ENCODE data around the gene STK10.

STK10 gene

GRCh38 chr5:172141949-172142319, 46.1 kb downstream of the STK10 start:
- peaks cover 10% of the 10 kb centered on the region for H3K4me1 ChIP-seq (ENCODE audit: control insufficient read depth, low read length)
- H3K9me3 ChIP-seq (ENCODE audit: control insufficient read depth, insufficient read depth, low read length) = peaks cover 3% of the 10 kb centered on the region; the same call in 1 of the 2 replicates
- no peak overlapping the region for H3K4me2 ChIP-seq (ENCODE audit: low read length)
- H3K27me3 ChIP-seq (ENCODE audit: control insufficient read depth, low read length) = no peaks in the 10 kb centered on the region
- TF ChIP-seq EZH2phosphoT487 (IDR thresholded peaks at IDR 0.05; ENCODE audit: borderline replicate concordance, low read length) (no peak), CTCF (IDR thresholded peaks at IDR 0.05; ENCODE audit: low read depth, low read length, poor library complexity, severe bottlenecking) (no peak)
- no peak overlapping the region for H3K4me3 ChIP-seq (ENCODE audit: low read length)
- no peaks in the 10 kb centered on the region; the same call in 1 of the 2 replicates for H4K20me1 ChIP-seq (ENCODE audit: control insufficient read depth, insufficient read depth, low read depth, low read length)
- H3K9me2 ChIP-seq (replicated peaks; ENCODE audit: control insufficient read depth, low read length) = no peaks in the 10 kb centered on the region
- H3F3A ChIP-seq (ENCODE audit: control insufficient read depth, insufficient read depth) = no peaks in the 10 kb centered on the region
- peaks cover 15% of the 10 kb centered on the region for H3K79me2 ChIP-seq (ENCODE audit: control insufficient read depth, low read length)
- H3K36me3 ChIP-seq (ENCODE audit: control insufficient read depth, low read length) = no peaks in the 10 kb centered on the region
- H3K27ac ChIP-seq (ENCODE audit: low read depth, low read length) = no peak overlapping the region

GRCh38 chr5:172140866-172141265, 47.2 kb downstream of the STK10 start:
- peaks cover 3% of the 10 kb centered on the region; the same call in 1 of the 2 replicates for H3K9me3 ChIP-seq (ENCODE audit: control insufficient read depth, insufficient read depth, low read length)
- peaks cover 15% of the 10 kb centered on the region for H3K79me2 ChIP-seq (ENCODE audit: control insufficient read depth, low read length)
- H3F3A ChIP-seq (ENCODE audit: control insufficient read depth, insufficient read depth) = no peaks in the 10 kb centered on the region
- H4K20me1 ChIP-seq (ENCODE audit: control insufficient read depth, insufficient read depth, low read depth, low read length) = no peaks in the 10 kb centered on the region; the same call in 1 of the 2 replicates
- H3K36me3 ChIP-seq (ENCODE audit: control insufficient read depth, low read length) = no peaks in the 10 kb centered on the region
- no peak overlapping the region for H3K27ac ChIP-seq (ENCODE audit: low read depth, low read length)
- no peak overlapping the region for H3K4me3 ChIP-seq (ENCODE audit: low read length)
- no peak for TF ChIP-seq EZH2phosphoT487 (IDR thresholded peaks at IDR 0.05; ENCODE audit: borderline replicate concordance, low read length)
- TF ChIP-seq CTCF (IDR thresholded peaks at IDR 0.05; ENCODE audit: low read depth, low read length, poor library complexity, severe bottlenecking) = no peak
- no peaks in the 10 kb centered on the region for H3K9me2 ChIP-seq (replicated peaks; ENCODE audit: control insufficient read depth, low read length)
- no peak overlapping the region for H3K4me2 ChIP-seq (ENCODE audit: low read length)
- peaks cover 10% of the 10 kb centered on the region for H3K4me1 ChIP-seq (ENCODE audit: control insufficient read depth, low read length)
- H3K27me3 ChIP-seq (ENCODE audit: control insufficient read depth, low read length) = no peaks in the 10 kb centered on the region

- no peaks in the 10 kb centered on the region; the same call in 1 of the 2 replicates for H4K20me1 ChIP-seq (ENCODE audit: control insufficient read depth, insufficient read depth, low read depth, low read length)
- peaks cover 10% of the 10 kb centered on the region for H3K4me1 ChIP-seq (ENCODE audit: control insufficient read depth, low read length)
- H3K9me3 ChIP-seq (ENCODE audit: control insufficient read depth, insufficient read depth, low read length) = peaks cover 3% of the 10 kb centered on the region; the same call in 1 of the 2 replicates
- peaks cover 13% of the 10 kb centered on the region for H3K79me2 ChIP-seq (ENCODE audit: control insufficient read depth, low read length)
- no peaks in the 10 kb centered on the region for H3K27me3 ChIP-seq (ENCODE audit: control insufficient read depth, low read length)
- H3K27ac ChIP-seq (ENCODE audit: low read depth, low read length) = no peak overlapping the region
- no peak for TF ChIP-seq CTCF (IDR thresholded peaks at IDR 0.05; ENCODE audit: low read depth, low read length, poor library complexity, severe bottlenecking)
- no peak for TF ChIP-seq EZH2phosphoT487 (IDR thresholded peaks at IDR 0.05; ENCODE audit: borderline replicate concordance, low read length)
- no peaks in the 10 kb centered on the region for H3K9me2 ChIP-seq (replicated peaks; ENCODE audit: control insufficient read depth, low read length)
- no peaks in the 10 kb centered on the region for H3K36me3 ChIP-seq (ENCODE audit: control insufficient read depth, low read length)
- H3K4me2 ChIP-seq (ENCODE audit: low read length) = 0 out of 2 replicates have a peak overlapping the region, but pooled peaks have one; percentile 11
- no peak overlapping the region for H3K4me3 ChIP-seq (ENCODE audit: low read length)
- H3F3A ChIP-seq (ENCODE audit: control insufficient read depth, insufficient read depth) = no peaks in the 10 kb centered on the region
Measured at GRCh38 chr5:172140120-172140519, 47.9 kb downstream of the STK10 start.

Measured in DOHH2 (cell line).